WTC11 (cell line): Measurements from ENCODE around the gene PLXNC1. TPM values are rescaled to one million over a fixed set of nuclear protein-coding genes. Genes with fewer than 3 reads are reported as not detected.

Experiments used
- ATAC-seq: fragments of 200-7000 bp; cut with Tn5 transposase; 2 replicates; pipeline ENCODE4 v1.10.0; 2021; ENCODE audit warnings: mild to moderate bottlenecking, moderate library complexity
- CTCF ChIA-PET: fragments of 300-600 bp; sonication (Branson Sonifier 250); formaldehyde crosslinking; loops from one replicate; lab custom pipeline; 2021; ENCODE audit warnings: antibody characterized with exemption; lab: Charles Lee
- POLR2A ChIA-PET: fragments of 350-600 bp; sonication (Branson Sonifier 250); formaldehyde crosslinking; loops from one replicate; lab custom pipeline; 2021; ENCODE audit warnings: antibody characterized with exemption; lab: Charles Lee
- DNase-seq: peaks from one replicate; pipeline ENCODE4 v3.0.0; 2021; ENCODE audit warnings: low spot score
- H3K27ac Mint-ChIP-seq: 2 replicates; pipeline ENCODE4 v1.8.0; 2021; ENCODE audit warnings: mixed read lengths
- H3K27me3 Mint-ChIP-seq: 2 replicates; pipeline ENCODE4 v1.8.0; 2021; ENCODE audit warnings: low read depth, mild to moderate bottlenecking, moderate library complexity, mixed read lengths
- H3K36me3 Mint-ChIP-seq: 2 replicates; pipeline ENCODE4 v1.8.0; 2021; ENCODE audit warnings: mixed read lengths
- H3K4me1 Mint-ChIP-seq: 2 replicates; pipeline ENCODE4 v1.8.0; 2022; ENCODE audit warnings: mixed read lengths
- H3K4me3 Mint-ChIP-seq: 2 replicates; pipeline ENCODE4 v1.8.0; 2021; ENCODE audit warnings: mild to moderate bottlenecking, moderate library complexity, mixed read lengths
- H3K9me3 Mint-ChIP-seq: 2 replicates; pipeline ENCODE4 v1.8.0; 2021; ENCODE audit warnings: mixed read lengths
- ATF3 ChIP-seq: sonication (generic); formaldehyde crosslinking; conservative IDR thresholded peaks from 2 replicates; pipeline ENCODE4 v1.8.1; 2022; ENCODE audit warnings: mild to moderate bottlenecking, missing genetic modification reagents
- CTCF ChIP-seq: fragments of 200-600 bp; IDR thresholded peaks from 2 replicates; pipeline ENCODE4 v1.8.0; 2022; ENCODE audit warnings: antibody characterized with exemption
- FOXJ3 ChIP-seq: sonication (generic); formaldehyde crosslinking; IDR thresholded peaks from 2 replicates; pipeline ENCODE4 v1.9.0; 2021; ENCODE audit warnings: missing genetic modification reagents, mild to moderate bottlenecking, borderline replicate concordance
- FOXP1 ChIP-seq: sonication (generic); formaldehyde crosslinking; IDR thresholded peaks from 2 replicates; pipeline ENCODE4 v1.8.0; 2022; ENCODE audit warnings: missing genetic modification reagents, mild to moderate bottlenecking, moderate library complexity, borderline replicate concordance
- FOXP4 ChIP-seq: sonication (generic); formaldehyde crosslinking; IDR thresholded peaks from 2 replicates; pipeline ENCODE4 v1.8.0; 2022; ENCODE audit warnings: mild to moderate bottlenecking, missing genetic modification reagents
- GTF2I ChIP-seq: fragments of 250-450 bp; sonication (Bioruptor Pico); conservative IDR thresholded peaks from 2 replicates; pipeline ENCODE4 v1.4.0; 2021; ENCODE audit warnings: mild to moderate bottlenecking
- JAZF1 ChIP-seq: fragments of 250-450 bp; sonication (Bioruptor Pico); IDR thresholded peaks from 2 replicates; pipeline ENCODE4 v1.9.0; 2021; ENCODE audit warnings: moderate library complexity, mild to moderate bottlenecking, inconsistent platforms
- MYBL2 ChIP-seq: sonication (generic); formaldehyde crosslinking; IDR thresholded peaks from 2 replicates; pipeline ENCODE4 v1.8.1; 2023; ENCODE audit warnings: mild to moderate bottlenecking, moderate library complexity, missing genetic modification reagents
- USF2 ChIP-seq: sonication (generic); formaldehyde crosslinking; IDR thresholded peaks from 2 replicates; pipeline ENCODE4 v1.8.1; 2023; ENCODE audit warnings: mild to moderate bottlenecking, missing genetic modification reagents, moderate library complexity
- ZNF138 ChIP-seq: sonication (generic); formaldehyde crosslinking; conservative IDR thresholded peaks from 2 replicates; pipeline ENCODE4 v1.8.1; 2022; ENCODE audit warnings: mild to moderate bottlenecking, moderate library complexity, missing genetic modification reagents
- ZNF396 ChIP-seq: fragments of 250-450 bp; sonication (Bioruptor Pico); IDR thresholded peaks from 2 replicates; pipeline ENCODE4 v1.8.0; 2021; ENCODE audit warnings: mild to moderate bottlenecking, moderate library complexity, borderline replicate concordance
- ZNF512 ChIP-seq: sonication (generic); formaldehyde crosslinking; IDR thresholded peaks from 2 replicates; pipeline ENCODE4 v1.8.1; 2022; ENCODE audit warnings: missing genetic modification reagents, borderline replicate concordance
- total RNA-seq: library from RNA; stranded (reverse); gene quantifications from 3 replicates; pipeline ENCODE4 v1.2.3, GENCODE V29; 2021

Gene PLXNC1
- total RNA-seq, 1 experiment from 2014 or later = 3.1 TPM

- DNase-seq (no peak), ATAC-seq (peak; percentile 29)
- TF ChIP-seq CTCF (no peak), ZNF396 (CRISPR knock-in tag) (no peak), GTF2I (CRISPR knock-in tag) (no peak), ZNF512 (CRISPR knock-in tag) (no peak), JAZF1 (CRISPR knock-in tag) (no peak), ZNF138 (CRISPR knock-in tag) (no peak), ATF3 (CRISPR knock-in tag) (no peak), MYBL2 (CRISPR knock-in tag) (no peak), FOXP4 (CRISPR knock-in tag) (no peak), FOXJ3 (no peak)
- Mint-ChIP-seq H3K27me3 (peaks cover 100% of the 10 kb centered on the region), H3K27ac (no peak overlapping the region), H3K36me3 (no peaks in the 10 kb centered on the region), H3K9me3 (no peaks in the 10 kb centered on the region), H3K4me1 (peaks cover 46% of the 10 kb centered on the region), H3K4me3 (no peak overlapping the region)
- POLR2A ChIA-PET = no interaction called here
- CTCF ChIA-PET = no interaction called here
These were observed 21.1 kb downstream of the PLXNC1 start for GRCh38 chr12:94169495-94169894.

GRCh38 chr12:94169966-94170689 is 21.8 kb downstream of the PLXNC1 start:
- Mint-ChIP-seq H3K4me3 (no peak overlapping the region), H3K27me3 (peaks cover 100% of the 10 kb centered on the region), H3K27ac (no peak overlapping the region)
- POLR2A ChIA-PET = no interaction called here
- DNase-seq = no peak
- CTCF ChIA-PET = no interaction called here
- TF ChIP-seq GTF2I (CRISPR knock-in tag) (0 out of 2 replicates have a peak, but pooled peaks have one; percentile 7), FOXP1 (CRISPR knock-in tag) (no peak)
- TF ChIP-seq, all 79 proteins: peak for 1
- H3K9me3 Mint-ChIP-seq = no peaks in the 10 kb centered on the region
- peaks cover 40% of the 10 kb centered on the region for H3K4me1 Mint-ChIP-seq
- no peaks in the 10 kb centered on the region for H3K36me3 Mint-ChIP-seq
- ATAC-seq = no peak

GRCh38 chr12:94170690-94171594 is 22.6 kb downstream of the PLXNC1 start:
- CTCF ChIA-PET = no interaction called here
- POLR2A ChIA-PET = no interaction called here
- H3K27me3 Mint-ChIP-seq = peaks cover 100% of the 10 kb centered on the region
- H3K9me3 Mint-ChIP-seq = no peaks in the 10 kb centered on the region
- no peak overlapping the region for H3K27ac Mint-ChIP-seq
- ATAC-seq (peak; percentile 66), DNase-seq (peak; percentile 23)
- H3K36me3 Mint-ChIP-seq = no peaks in the 10 kb centered on the region
- no peak overlapping the region for H3K4me3 Mint-ChIP-seq
- peak; percentile 64; the same call in 1 of the 2 replicates for TF ChIP-seq GTF2I (CRISPR knock-in tag)
- no peak for TF ChIP-seq USF2 (CRISPR knock-in tag)
- TF ChIP-seq, all 79 proteins: peak for 1
- H3K4me1 Mint-ChIP-seq = peaks cover 32% of the 10 kb centered on the region
